ENCODE measurements around the gene EMC10. TPM values are rescaled to one million over a fixed set of nuclear protein-coding genes. Genes with fewer than 3 reads are reported as not detected.

Gene EMC10
- total RNA-seq, 1 experiment from 2014 or later, result 109 TPM

- Histone ChIP-seq H3K14ac (ENCODE audit: insufficient read depth, low read length) (no peak overlapping the region), H4K5ac (ENCODE audit: insufficient read length, low read depth, low read length) (no peak overlapping the region), H4K91ac (ENCODE audit: insufficient read length, low read depth, low read length) (no peak overlapping the region), H3K79me1 (ENCODE audit: insufficient read depth, low read depth, low read length, poor library complexity, severe bottlenecking) (no peaks in the 10 kb centered on the region), H3K4me1 (ENCODE audit: insufficient read depth, low read length) (peaks cover under 1% of the 10 kb centered on the region; the same call in 1 of the 2 replicates), H2BK12ac (ENCODE audit: insufficient read length, low read depth, low read length) (no peak overlapping the region), H3T11ph (ENCODE audit: low read length) (no peak overlapping the region), H3K79me2 (ENCODE audit: insufficient read depth, low read length) (no peaks in the 10 kb centered on the region), H4K8ac (replicated peaks; ENCODE audit: insufficient read length, low read depth, low read length) (no peak overlapping the region), H3K23me2 (ENCODE audit: insufficient read length, low read depth, low read length, poor library complexity, severe bottlenecking) (peaks cover 8% of the 10 kb centered on the region), H3K27me3 (ENCODE audit: insufficient read depth, low read length) (peaks cover 30% of the 10 kb centered on the region; the same call in 1 of the 2 replicates), H3K23ac (ENCODE audit: insufficient read length, low read depth, low read length) (no peak overlapping the region), H4K20me1 (ENCODE audit: control insufficient read depth, insufficient read depth, insufficient read length) (no peaks in the 10 kb centered on the region), H2AK5ac (ENCODE audit: insufficient read length, low read length) (no peak overlapping the region), H2AFZ (ENCODE audit: low read length) (no peak overlapping the region), H2BK15ac (ENCODE audit: low read depth, low read length) (no peak overlapping the region), H3K18ac (ENCODE audit: insufficient read length, low read depth, low read length) (no peak overlapping the region), H3K56ac (ENCODE audit: insufficient read length, low read depth, low read length) (no peak overlapping the region), H2BK120ac (ENCODE audit: low read depth, low read length, poor library complexity, severe bottlenecking) (no peak overlapping the region), H3K9ac (ENCODE audit: extremely low read depth, insufficient read length, low read length) (no peak overlapping the region), H3K9me3 (ENCODE audit: control insufficient read depth, low read depth, low read length) (no peaks in the 10 kb centered on the region), H3K4me2 (ENCODE audit: insufficient read depth, insufficient read length, low read length) (no peak overlapping the region), H3K27ac (ENCODE audit: insufficient read length, low read depth, low read length) (no peak overlapping the region), H3K4ac (ENCODE audit: low read depth, low read length) (no peak overlapping the region), H2BK5ac (ENCODE audit: insufficient read length, low read length) (no peak overlapping the region), H2BK20ac (ENCODE audit: low read depth, low read length, poor library complexity, severe bottlenecking) (no peak overlapping the region)
- WGBS (ENCODE audit: extremely low coverage, insufficient read length, low lambda C conversion rate), result no CpG with 5 or more reads among the region's 8 CpGs
- peak overlapping the region in 1 of 2 experiments; percentile 8; a peak in 2 of 5 replicates for H3K4me3 Mint-ChIP-seq
- TF ChIP-seq CTCF (conservative IDR thresholded peaks at IDR 0.05), result no peak
- H3K4me1 Mint-ChIP-seq, result peaks cover 6 to 16% of the 10 kb centered on the region in 2 experiments
- peaks cover 54% of the 10 kb centered on the region for H3K27me3 Mint-ChIP-seq (ENCODE audit: low read depth)
- no peak for DNase-seq
- H3K36me3 Mint-ChIP-seq (ENCODE audit: insufficient read depth in 1 of 3, low read depth in 3 of 3), result no peaks in the 10 kb centered on the region; a peak in 3 of 7 replicates
- no peaks in the 10 kb centered on the region for H3K9me3 Mint-ChIP-seq
- no peak overlapping the region for H3K27ac Mint-ChIP-seq
Observed at GRCh38 chr19:50497022-50497405, 20.7 kb downstream of the EMC10 start.
